Left ventricle myocardium superior (tissue), 1 donor: Measurements from ENCODE around the gene IQCE. TPM values are rescaled to one million over a fixed set of nuclear protein-coding genes. Genes with fewer than 3 reads are reported as not detected.
"Not testable (repeated sequence)": the region's sequence is repeated elsewhere in the genome, so short reads cannot be mapped to it uniquely, and the experiment has no call there.

Experiments
- ATAC-seq: fragments of 200-7000 bp; cut with Tn5 transposase; one replicate; pipeline ENCODE4 v1.9.1; 2020; ENCODE audit warnings: mild to moderate bottlenecking, moderate library complexity
- DNase-seq: peaks from one replicate; pipeline ENCODE4 v3.0.0-alpha.2; 2020
- intact Hi-C: fragments of 100-400 bp; cut with micrococcal nuclease; formaldehyde crosslinking; loops from one replicate; pipeline ENCODE4 v1.11.0; 2022
- total RNA-seq: library from RNA; stranded (reverse); fragmentation: NEBNext Ultra II Directional; extraction: Animal tissue kit (Norgen Biotek cat#: 25700); gene quantifications from one replicate; pipeline ENCODE4 v1.2.1, GENCODE V29; 2021
- donor health status: DM: no; HTN: yes; CAD: no; lungs with severe emphysema.

The IQCE gene
- total RNA-seq, 1 donor from 2014 or later: 11.9 TPM

DNA sequence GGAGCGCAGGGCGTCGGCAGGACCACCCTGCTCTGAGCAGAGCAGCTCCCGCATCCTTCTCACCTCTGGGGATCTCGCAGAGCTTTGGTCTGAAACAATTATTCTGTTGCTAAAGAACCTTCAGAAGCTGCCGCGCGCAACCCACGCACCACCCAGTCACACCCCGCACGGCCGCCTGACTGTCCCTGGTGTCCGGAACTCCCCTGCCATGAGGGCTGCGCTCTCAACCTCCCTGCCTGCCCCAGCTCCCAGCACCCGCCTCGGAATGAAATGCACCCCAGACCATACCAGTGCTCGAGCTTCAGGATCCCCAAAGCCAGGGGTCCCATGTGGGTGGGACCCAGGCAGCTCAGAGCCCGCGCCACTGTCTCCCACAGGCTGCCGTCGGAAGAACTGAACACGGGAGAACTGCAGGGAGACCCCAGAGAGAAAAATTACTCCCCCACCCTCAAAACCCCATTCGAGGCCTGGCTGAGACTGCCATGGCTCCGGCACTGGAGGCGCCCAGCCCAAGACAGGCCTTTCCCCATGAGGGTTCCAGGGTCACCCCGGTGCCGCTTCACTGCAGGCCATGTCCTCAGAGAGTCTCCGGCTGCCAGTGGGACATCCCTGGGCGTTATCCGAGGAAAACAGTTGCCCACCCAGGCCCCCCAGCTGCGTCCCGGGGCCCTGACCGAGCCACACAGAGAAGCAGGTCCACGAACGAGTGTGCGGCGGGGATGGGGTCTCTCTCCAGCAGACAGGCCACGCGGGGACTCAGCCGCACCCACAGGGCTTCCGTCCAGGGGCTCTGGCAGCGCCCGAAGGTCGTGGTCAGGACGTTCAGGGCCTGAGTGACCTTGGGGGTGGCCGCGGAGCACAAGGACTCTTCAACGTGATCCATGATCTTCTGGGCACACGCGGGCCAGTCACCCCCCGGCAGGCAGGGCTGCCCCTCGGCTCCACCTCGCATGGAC lies 15.6 kb upstream of the IQCE start:
- intact Hi-C loops: no loop called here
- no peak for DNase-seq

DNA sequence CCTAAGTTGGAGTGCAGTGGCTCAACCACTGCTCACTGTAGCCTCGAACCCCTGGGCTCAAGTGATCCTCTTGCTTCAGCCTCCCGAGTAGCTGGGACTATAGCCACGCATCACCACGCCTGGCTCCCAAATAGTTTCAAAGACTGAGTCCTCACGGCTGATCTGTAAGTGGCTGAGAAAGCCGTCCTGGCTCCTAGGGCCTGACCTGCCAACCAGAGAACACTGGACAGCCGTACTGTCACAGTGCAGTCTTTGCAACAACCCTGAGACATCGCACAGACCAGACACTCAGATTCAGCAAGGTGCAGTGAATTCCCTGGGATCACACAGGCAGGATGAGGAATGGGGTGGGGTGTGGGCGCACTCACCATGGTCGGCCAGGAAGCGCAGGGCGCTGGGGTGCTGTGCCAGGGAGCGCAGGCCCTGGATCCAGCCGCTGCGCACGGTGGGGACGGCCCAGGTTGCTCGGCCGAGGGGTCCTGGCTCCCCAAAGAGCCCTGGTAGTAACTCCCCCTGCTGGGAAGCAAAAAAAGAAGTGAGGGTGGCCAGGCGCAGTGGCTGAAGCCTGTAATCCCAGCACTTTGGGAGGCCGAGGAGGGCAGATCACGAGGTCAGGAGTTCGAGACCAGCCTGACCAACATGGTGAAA lies 14.1 kb upstream of the IQCE start:
- no peak for DNase-seq
- ATAC-seq: no peak
- intact Hi-C loops: no loop called here

More for the DNA sequence above, 15.6 kb upstream of the IQCE start:
- no peak for ATAC-seq

DNA sequence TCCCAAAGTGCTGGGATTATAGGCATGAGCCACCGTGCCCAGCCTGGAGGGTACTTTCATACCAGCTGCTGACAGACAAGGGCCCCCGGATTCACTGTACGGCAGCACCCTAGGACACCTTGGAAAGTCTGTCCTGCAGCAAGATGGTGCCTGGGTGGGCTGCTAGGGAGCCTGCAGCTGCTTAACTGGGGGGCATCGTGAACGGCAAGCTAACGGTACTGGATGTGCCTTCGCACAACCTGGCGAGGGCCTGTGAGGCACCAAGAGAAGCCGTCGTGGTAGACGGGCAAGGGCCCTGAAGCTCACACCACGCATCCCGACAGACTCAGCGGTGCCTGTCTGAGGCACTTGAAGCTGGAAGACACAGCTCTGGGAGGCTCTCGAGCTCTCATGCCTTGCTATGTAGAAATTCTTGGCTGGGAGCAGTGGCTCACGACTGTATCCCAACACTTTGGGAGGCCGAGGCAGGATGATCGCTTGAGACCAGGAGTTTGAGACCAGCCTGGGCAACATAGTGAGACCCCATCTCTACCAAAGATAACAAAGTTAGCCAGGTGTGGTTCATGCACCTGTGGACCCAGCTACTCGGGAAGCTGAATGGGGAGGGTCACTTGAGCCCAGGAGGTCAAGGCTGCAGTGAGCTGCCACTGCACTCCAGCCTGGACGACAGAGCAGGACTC lies 12.9 kb upstream of the IQCE start:
- intact Hi-C loops: no loop called here
- no peak for DNase-seq
- ATAC-seq: no peak

DNA sequence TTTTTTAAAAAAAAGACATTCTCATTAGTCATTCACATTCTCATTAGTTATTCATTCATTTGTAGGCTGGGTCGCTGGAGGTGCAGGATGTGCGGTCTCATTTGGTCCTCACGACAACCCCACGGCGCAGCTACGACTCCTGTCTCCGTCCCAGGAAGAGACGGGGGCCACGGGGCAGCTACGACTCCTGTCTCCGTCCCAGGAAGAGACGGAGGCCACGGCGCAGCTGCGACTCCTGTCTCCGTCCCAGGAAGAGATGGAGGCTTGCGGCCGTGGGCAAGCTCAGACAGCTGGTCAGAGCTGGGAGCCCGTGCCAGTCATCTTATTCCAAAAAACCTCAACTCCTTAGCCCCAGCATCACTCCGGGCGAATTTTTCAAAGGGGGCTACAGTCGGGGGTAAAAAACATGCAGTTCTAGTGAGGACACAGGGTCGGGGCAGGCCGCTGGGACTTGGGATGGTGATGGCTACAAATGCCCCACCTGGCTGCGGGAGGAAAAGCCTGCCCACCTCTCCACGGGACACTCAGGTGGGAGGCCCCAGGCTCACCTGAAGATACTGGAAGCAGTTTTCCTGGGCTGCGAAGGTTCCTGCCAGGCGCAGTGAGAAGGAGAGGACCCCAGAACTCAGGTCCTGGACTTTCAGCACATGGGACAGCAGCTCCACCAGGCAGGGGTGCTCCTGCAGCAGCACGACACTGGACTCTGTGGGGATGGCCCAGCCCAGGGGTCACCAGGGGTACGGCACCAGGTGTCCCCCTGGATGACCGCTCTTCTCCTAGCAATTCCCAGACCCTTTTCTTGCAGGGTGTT lies 11.8 kb upstream of the IQCE start:
- DNase-seq (no peak), ATAC-seq (no peak)
- intact Hi-C loops: no loop called here

DNA sequence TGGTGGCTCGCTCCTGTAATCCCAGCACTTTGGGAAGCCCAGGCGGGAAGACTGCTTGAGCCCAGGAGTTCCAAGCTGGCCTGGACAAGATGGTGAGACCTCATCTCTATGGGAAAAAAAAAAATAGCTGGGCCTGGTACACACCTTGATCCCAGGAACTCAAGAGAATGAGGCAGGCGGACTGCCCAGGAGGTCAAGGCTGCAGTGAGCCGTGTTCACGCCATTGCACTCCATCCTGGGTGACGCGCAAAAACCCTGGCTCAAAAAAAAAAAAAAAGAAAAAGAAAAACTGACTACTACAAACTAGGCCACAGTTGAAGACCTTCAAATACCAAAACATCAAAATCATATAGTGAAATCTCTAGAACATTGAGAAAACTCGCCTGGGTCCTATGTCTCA lies 7.4 kb upstream of the IQCE start:
- DNase-seq: no peak
- intact Hi-C loops: no loop called here

DNA sequence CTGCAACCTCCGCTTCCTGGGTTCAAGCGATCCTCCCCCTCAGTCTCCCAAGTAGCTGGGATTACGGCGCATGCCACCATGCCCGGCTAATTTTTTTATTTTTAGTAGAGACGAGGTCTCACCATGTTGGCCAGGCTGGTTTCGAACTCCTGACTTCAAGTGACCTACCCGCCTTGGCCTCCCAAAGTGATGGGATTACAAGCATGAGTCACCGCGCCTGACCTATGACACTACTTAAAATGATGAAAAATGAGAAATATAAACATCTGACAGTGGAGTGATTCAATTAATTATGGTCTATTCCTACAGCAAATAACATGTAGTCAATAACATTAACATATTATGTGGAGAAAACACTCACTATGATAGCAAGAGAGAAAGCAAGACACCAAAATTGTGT lies 5.7 kb upstream of the IQCE start:
- intact Hi-C loops: no loop called here
- no peak for ATAC-seq
- DNase-seq: no peak

More for the DNA sequence above, 7.4 kb upstream of the IQCE start:
- ATAC-seq: no peak

DNA sequence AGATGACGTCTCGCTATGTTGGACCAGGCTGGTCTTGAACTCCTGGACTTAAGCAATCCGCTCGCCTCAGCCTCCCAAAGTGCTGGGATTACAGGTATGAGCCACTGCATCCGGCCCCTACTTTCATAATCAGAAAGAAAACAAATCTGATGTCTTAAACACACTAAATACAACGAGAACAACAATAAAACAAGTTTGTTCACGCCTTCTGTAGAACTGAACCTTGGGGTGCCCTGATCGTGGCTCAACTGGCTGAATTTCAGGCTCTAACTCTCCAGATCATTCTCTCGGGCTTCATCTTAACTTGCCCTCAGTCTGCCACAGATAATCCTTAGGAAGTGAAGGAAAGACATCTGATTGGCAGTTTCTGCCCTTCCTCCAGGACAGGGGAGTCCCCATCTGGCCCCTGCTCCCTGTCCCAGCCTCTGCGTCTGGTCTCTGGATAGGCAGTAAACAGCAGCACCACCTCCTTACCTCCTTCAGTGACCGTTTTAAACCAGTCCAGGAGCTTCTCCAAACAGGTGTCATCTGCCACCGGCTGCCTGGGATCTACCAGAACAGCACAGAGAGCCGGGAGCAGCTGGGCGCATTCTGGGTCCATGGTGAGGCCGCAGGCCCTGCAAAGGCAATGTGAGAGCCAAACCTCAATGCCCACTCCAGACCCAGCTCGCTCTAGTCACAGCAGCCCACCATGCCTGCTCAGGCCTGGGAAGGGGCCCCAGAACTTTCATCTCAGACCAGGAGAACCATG lies 4.8 kb upstream of the IQCE start:
- intact Hi-C loops: no loop called here
- ATAC-seq (no peak), DNase-seq (no peak)

DNA sequence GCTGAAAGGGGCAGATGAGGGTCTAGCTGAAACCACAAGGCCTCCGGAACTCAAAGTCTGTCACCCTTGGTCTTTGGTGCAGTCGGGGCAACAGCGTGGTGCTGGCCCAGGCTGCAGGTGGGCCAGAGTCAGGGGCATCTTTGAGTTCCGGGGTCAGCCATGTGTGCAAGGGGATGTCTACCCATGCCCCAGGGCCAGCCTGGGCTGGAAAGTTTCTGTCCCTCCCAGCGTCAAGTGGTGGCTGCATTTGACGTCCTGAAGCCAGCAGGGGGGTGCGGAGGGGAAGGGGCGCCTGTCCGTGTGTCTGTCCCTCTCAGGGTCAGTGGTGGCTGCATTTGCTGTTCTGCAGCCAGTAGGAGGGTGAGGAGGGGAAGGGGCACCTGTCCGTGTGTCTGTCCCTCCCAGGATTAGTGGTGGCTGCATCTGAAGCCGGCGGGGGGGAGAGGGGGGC lies 4.1 kb upstream of the IQCE start:
- DNase-seq (no peak), ATAC-seq (no peak)
- intact Hi-C loops: no loop called here

DNA sequence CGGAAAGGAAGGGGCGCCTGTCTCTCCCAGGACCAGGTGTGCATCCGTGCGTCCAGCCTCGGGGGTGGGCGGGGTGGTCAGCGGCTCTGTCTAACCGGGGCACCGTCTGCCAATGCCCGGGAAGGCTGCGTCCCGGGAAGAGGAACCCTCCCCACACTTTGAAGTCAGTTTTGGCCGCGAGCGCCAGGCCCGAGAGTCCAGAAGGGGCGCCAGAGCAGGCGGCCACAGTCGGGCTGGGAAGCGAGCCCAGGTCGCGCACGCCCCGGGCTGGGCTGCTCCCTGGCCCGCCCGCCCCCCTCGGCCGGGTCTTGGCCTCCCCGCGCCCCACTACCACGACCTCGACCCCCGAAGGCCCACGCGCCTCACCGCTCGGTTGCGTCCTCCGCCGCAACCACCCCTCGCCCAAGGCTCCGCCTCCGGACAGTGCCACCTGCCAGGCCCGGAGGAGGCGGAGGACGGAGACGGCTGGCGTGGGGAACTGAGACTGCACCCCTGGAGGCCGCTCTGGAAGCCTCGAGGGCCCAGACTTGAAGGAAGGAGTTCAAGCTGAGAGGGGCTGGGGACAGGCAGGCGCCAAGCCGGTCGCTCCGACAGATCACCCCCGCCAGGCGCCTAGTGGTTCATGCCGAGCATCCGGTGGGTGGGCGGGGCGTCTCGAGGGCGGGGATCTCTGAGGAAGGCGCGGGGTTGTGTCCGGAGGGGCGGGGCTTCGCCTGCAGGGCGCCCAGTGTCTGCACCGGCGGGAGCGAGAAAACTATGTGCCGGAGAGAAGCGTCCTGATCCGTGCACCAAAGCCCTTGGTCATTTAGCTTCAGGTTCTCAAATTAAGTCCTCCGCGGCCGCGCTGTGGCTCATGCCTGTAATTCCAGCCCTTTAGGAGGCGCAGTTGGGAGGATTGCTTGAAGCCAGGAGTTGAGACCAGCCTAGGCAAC lies 3.4 kb upstream of the IQCE start, which contains the start of gene BRAT1:
Gene BRAT1 (minus strand): TSS at position 404 of the 932 bp plus-strand sequence. CDS start 1,093 bp downstream, outside the sequence.
- DNase-seq (peak; percentile 99), ATAC-seq (peak; percentile 92)
- intact Hi-C loops: no loop called here

DNA sequence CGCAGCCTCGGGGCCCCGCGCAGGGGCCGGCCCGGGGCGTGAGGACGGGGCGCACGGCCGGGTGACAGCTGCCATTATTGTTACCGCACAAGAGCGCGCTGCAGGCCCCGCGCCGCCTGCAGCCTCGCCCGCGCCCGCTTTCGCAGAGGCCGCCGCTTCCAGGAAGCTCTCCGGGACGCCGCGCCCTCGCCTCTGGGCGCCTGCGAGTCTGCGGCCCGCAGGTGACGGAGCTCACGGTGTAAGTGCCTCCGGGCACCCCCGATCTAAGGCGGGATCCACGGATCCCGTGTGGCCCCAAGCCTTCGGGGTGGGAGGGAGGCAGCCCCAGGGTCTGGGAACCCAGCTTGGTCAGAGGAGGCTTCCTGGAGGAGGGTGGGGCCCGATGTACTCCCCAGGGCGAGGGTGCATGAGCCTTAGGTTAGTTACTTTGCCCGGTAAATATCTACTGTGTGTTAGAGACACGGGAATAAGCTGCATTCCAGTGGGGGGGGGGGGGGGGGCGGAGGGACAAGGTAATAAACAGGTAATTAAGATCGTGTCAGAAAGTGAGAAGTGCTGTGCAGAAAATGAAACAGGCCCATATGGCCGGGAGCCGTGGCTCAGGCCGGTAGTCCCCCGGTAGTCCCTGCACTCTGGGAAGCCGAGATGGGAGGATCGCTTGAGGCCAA lies 638 bp downstream of the IQCE start:
- peak; percentile 59 for DNase-seq
- ATAC-seq: no peak
- intact Hi-C loops: no loop called here

DNA sequence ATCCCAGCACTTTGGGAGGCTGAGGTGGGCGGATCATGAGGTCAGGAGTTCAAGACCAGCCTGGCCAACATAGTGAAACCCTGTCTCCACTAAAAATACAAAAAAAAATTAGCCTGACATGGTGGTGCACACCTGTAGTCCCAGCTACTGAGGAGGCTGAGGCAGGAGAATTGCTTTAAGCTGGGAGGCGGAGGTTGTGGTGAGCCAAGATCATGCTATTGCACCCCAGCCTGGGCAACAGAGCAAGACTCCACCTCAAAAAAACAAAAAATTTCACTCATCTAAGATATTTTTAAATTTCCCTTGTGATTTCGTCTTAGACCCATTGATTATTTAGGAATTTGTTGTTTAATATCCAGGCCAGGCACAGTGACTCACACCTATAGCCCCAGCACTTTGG lies 5.2 kb downstream of the IQCE start:
- intact Hi-C loops: loop anchor here (10.0 kb wide), 1 partner anchor 89 kb away; the partner anchor contains the start of gene GRIFIN
- not testable (repeated sequence) for DNase-seq, ATAC-seq

DNA sequence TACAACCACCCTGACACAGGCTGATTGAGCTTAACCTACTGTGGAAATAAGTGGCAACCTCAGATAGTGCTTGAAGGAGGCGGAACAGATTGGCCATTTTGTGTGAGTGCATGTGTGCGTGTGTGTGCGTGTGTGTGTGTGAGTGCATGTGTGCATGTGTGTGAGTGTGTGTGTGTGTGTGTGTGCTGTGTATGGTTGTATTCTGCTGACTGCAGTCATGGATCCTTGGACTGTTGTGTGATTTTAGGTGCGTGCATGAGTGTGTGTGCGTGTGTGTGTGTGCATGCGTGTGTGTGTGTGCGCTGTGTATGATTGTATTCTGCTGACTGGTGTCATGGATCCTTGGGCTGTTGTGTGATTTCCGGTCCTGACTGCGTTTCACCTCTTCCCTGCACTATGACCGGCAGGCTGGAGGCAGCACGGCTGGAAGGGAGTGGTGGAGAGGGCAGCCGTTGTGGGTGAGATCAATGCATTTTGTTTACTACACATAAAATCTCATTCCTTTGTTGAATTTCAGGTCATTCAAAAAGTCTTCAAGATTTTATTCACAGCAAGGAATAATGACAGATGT lies 6.3 kb downstream of the IQCE start:
- DNase-seq: no peak
- intact Hi-C loops: loop anchor here (10.0 kb wide), 1 partner anchor 90 kb away; the partner anchor contains the start of gene GRIFIN
- no peak for ATAC-seq

DNA sequence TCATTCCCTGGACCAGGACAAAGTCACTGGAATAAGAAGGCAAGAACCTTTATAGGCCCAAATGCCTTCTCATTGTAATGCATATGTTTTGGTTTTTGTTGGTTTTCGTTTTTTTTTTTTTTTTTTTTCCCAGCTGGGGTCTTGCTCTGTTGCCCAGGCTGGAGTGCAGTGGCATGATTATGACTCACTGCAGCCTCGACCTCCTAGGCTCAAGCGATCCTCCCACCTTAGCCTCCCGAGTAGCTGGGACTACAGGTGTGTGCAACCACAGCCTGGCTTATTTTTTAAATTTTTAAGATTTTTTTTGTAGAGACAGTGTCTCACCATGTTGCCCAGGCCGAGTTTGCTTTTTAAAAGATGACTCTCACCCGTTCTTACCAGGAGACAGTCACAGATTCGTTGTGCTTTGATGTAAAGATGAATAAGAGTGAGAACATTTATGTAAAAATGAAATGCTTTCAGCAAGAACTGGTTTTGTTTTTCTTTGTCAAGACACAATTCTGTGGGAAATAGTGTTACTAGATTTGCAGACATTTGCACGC lies 7.6 kb downstream of the IQCE start:
- DNase-seq: no peak
- ATAC-seq: no peak
- intact Hi-C loops: loop anchor here (10.0 kb wide), 1 partner anchor 92 kb away; the partner anchor contains the start of gene GRIFIN

DNA sequence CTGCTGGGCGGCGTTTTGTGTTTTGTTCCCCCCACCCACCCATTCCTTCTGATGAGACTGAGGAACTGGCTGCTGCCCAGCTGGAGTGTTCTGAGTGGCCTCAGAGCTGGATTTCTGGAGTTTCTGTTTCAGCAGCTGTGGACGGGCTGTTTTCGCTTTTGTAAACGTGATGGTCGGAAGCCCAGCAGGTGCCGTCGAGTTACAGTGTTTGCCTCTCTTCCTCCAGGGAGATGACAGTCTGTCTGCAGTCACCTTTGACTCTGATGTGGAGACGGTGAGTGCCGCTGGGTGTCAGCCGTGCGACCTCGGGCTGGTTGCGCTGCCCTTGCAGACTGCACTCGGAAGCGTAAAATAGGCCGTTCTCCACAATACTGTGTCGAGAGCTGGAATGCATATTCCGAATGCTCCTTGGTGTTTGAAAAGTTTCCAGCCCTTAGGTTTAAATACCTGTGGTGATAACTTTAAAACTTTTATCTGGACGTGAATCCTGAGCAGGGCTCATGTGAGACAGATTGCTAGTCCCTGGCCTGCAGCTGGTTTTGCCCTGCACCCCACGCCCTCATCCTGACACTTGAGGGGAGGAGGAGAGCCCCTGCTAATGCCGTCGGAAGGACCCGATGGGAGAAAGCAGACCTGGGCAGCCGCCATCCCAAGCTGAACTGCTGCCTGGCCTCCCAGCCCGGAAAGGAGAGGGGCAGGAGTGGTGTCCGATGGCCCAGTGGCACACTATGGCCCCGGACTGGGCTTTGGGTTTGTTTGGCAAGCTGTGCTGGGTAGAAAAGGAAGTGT lies 8.3 kb downstream of the IQCE start:
- DNase-seq (peak; percentile 57), ATAC-seq (peak; percentile 89)
- intact Hi-C loops: loop anchor here (10.0 kb wide), 1 partner anchor 92 kb away; the partner anchor contains the start of gene GRIFIN
